GM18951 (cell line): ENCODE measurements around the gene SLC35E4.

Source experiments
- POLR2A ChIP-seq: IDR thresholded peaks from 4 replicates; pipeline ENCODE4 v1.6.1; 2011; ENCODE audit warnings: mild to moderate bottlenecking; ENCODE audit not compliant: insufficient read length, insufficient read depth; ENCODE audit errors: extremely low read depth
- in situ Hi-C: fragments of 300-500 bp; cut with MboI; formaldehyde crosslinking; loops from one replicate; pipeline ENCODE4 v1.12.0; 2022; ENCODE audit warnings: low sequenced_read_pairs, mixed read lengths, inconsistent platforms; ENCODE audit not compliant: unreplicated experiment

Gene SLC35E4

DNA sequence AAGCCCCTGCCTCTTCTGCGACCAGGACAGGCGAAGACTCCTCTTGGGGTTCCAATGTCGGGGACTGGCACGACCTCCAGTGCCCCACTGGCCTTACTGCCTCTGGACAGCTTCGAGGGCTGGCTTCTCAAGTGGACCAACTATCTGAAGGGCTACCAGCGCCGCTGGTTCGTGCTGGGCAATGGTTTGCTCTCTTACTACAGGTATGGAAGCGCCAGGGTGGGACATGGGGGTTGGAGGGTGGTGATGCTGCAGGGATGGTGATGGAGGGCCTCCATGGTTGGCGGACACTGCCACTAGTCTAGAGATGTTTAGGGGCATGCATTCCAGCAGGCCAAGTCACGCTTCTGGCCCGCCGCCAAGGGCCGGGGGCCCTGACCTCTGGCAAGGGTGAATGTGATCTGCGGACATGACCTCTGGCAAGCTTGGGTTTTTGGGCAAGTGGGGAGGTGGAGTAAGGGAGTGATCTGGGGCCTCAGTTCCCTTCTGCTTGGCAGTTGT lies 59.8 kb downstream of the SLC35E4 start:
- in situ Hi-C loops = no loop called here
- TF ChIP-seq POLR2A = no peak

DNA sequence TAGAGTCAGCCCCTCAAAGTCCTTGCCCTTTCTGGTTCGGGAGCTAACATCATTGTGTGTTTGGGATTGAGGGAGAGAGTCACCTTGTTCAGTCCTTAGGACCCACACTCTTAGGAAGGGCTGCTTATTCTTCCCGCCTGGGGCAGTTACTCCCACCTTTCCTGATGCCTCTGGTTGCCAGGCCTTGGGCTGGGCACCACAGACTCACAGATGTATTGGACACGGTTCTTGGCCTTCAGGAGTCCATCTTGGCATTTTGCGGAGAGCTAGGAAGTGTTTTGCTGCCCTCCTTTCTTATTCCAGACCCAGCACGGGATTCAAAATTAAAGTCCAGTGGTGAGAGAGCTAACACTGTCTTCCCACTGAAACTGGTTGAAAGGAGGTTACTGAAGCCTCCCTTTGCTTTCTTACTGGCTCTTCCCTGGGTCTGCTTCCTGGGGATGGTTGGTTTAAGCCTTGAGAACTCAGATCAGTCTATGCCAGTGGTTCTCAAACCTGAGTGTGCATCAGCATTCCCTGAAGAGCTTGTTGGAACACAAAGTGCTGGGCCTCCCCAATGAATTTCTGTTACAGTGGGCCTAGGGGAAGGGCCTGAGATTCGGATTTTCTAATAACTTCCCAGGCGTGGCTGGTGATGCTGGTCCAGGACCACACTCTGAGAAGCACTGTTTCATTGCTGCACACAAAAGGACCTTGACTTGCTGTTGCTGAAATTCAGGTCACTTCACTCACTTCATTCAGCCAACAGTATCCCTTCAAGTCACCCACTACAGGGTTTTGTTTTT lies 60.5 kb downstream of the SLC35E4 start:
- TF ChIP-seq POLR2A = no peak
- in situ Hi-C loops = no loop called here
